K562 (cell line): ENCODE measurements around the gene FNDC1. TPM values are rescaled to one million over a fixed set of nuclear protein-coding genes. Genes with fewer than 3 reads are reported as not detected.

Experiments used
- ATAC-seq: fragments of 200-7000 bp; cut with Tn5 transposase; 3 replicates; pipeline ENCODE4 v1.9.1; 2020; ENCODE audit warnings: moderate library complexity
- BruUV-seq: library from RNA; stranded (reverse); fragments of 400-500 nt; replicated peaks from 2 replicates; lab custom pipeline; 2021; lab: Mats Ljungman, UMichigan
- CTCF ChIA-PET: fragments of 300-600 bp; formaldehyde crosslinking; extraction: SDS; loops from one replicate; lab custom pipeline; 2021; ENCODE audit warnings: low intra/inter-chr PET ratio; lab: Yijun Ruan, JAX
- POLR2A ChIA-PET: fragments of 300-600, 350-650 bp; sonication (Branson Sonifier 250); formaldehyde crosslinking; extraction: SDS; loops from one replicate; lab custom pipeline; 2021; ENCODE audit warnings: antibody characterized with exemption, inconsistent platforms; lab: Yijun Ruan, JAX
- DNase-seq, 4 experiments: peaks; one replicate each; pipeline versions ENCODE4 v3.0.0 to v3.0.0-alpha.2; 2011 to 2018; ENCODE audit warnings: low spot score in 3 of 4, mixed read lengths in 3 of 4; ENCODE audit errors: extremely low read depth in 1 of 4
- FAIRE-seq: peaks from 2 replicates; lab custom pipeline; 2011; peaks lifted over from hg19 to GRCh38; lab: Jason Lieb, UNC
- H2AFZ ChIP-seq: 2 replicates; pipeline ENCODE4 v1.6.0; 2011; ENCODE audit warnings: low read depth, low read length, control low read depth, inconsistent platforms
- H3K27ac ChIP-seq: fragments of 200-600 bp; 3 replicates; pipeline ENCODE4 v1.8.0; 2011; ENCODE audit warnings: low read depth, mild to moderate bottlenecking, control low read depth, inconsistent platforms, low read length, moderate library complexity, mixed read lengths; ENCODE audit errors: extremely low read depth
- H3K27me3 ChIP-seq, 2 experiments: fragments of 300-600 bp in 1 of 2; 2 replicates in 1 of 2; 3 replicates in 1 of 2; pipeline versions ENCODE4 v1.6.0 to v1.8.0; 2011; ENCODE audit warnings: inconsistent platforms in 2 of 2, low read length in 2 of 2, mild to moderate bottlenecking in 1 of 2, mixed read lengths in 1 of 2, moderate library complexity in 1 of 2; ENCODE audit not compliant: control insufficient read depth in 2 of 2, insufficient read depth in 2 of 2
- H3K36me3 ChIP-seq: fragments of 300-600 bp; 3 replicates; pipeline ENCODE4 v1.8.0; 2011; ENCODE audit warnings: mild to moderate bottlenecking, low read length, inconsistent platforms; ENCODE audit not compliant: control insufficient read depth, insufficient read depth
- H3K4me1 ChIP-seq, 2 experiments: fragments of 200-600 bp in 1 of 2; replicated peaks in 1 of 2; 2 replicates in 1 of 2; 3 replicates in 1 of 2; pipeline versions ENCODE4 v1.5.1 to v1.8.0; 2011; ENCODE audit warnings: inconsistent platforms in 2 of 2, low read length in 2 of 2, mild to moderate bottlenecking in 1 of 2, mixed read lengths in 1 of 2, moderate library complexity in 1 of 2; ENCODE audit not compliant: control insufficient read depth in 2 of 2, insufficient read depth in 2 of 2
- H3K4me2 ChIP-seq: 2 replicates; pipeline ENCODE4 v1.6.1; 2011; ENCODE audit warnings: low read length, control low read depth, inconsistent platforms, mixed read lengths; ENCODE audit not compliant: insufficient read depth
- H3K4me3 ChIP-seq: fragments of 200-600 bp; sonication (generic), shearing (Covaris generic); 2 replicates; pipeline ENCODE4 v1.5.1; 2016; ENCODE audit warnings: control low read depth, inconsistent platforms
- H3K79me2 ChIP-seq: fragments of 200-600 bp; 3 replicates; pipeline ENCODE4 v1.8.0; 2011; ENCODE audit warnings: low read length, inconsistent platforms; ENCODE audit not compliant: control insufficient read depth, insufficient read depth
- H3K9ac ChIP-seq, 2 experiments: 2 replicates each; pipeline versions ENCODE4 v1.6.0 to v1.6.1; 2011; ENCODE audit warnings: low read depth in 2 of 2, low read length in 2 of 2, control low read depth in 1 of 2, inconsistent platforms in 1 of 2, mild to moderate bottlenecking in 1 of 2, mixed read lengths in 1 of 2; ENCODE audit not compliant: insufficient read depth in 1 of 2
- H3K9me1 ChIP-seq: one replicate; pipeline ENCODE4 v1.6.0; 2011; ENCODE audit warnings: inconsistent platforms, mild to moderate bottlenecking, low read length, moderate library complexity; ENCODE audit not compliant: control insufficient read depth, insufficient read depth
- H3K9me3 ChIP-seq: replicated peaks from 2 replicates; pipeline ENCODE4 v1.5.1; 2011; ENCODE audit warnings: low read depth, low read length, inconsistent platforms; ENCODE audit not compliant: control insufficient read depth, insufficient read depth
- H4K20me1 ChIP-seq: replicated peaks from 2 replicates; pipeline ENCODE4 v1.6.1; 2011; ENCODE audit warnings: low read length, inconsistent platforms, mixed read lengths; ENCODE audit not compliant: control insufficient read depth, insufficient read depth
- EP400 ChIP-seq: fragments of 450-650 bp; IDR thresholded peaks from 2 replicates; pipeline ENCODE4 v1.6.1; 2017; ENCODE audit warnings: antibody characterized with exemption, mild to moderate bottlenecking, moderate library complexity
- MECOM ChIP-seq: fragments of 250-450 bp; sonication (Bioruptor Pico); IDR thresholded peaks from 2 replicates; pipeline ENCODE4 v1.8.0; 2022; ENCODE audit warnings: inconsistent platforms
- SIRT6 ChIP-seq: IDR thresholded peaks from one replicate; pipeline ENCODE4 v1.6.1; 2012; ENCODE audit warnings: low read depth, mild to moderate bottlenecking, control low read depth, inconsistent platforms, low read length, moderate library complexity
- ZNF431 ChIP-seq: sonication (generic); formaldehyde crosslinking; IDR thresholded peaks from 2 replicates; pipeline ENCODE4 v1.8.0; 2022; ENCODE audit warnings: mild to moderate bottlenecking, missing genetic modification reagents
- ZNF584 ChIP-seq: fragments of 200-800 bp; sonication (Bioruptor generic); IDR thresholded peaks from 2 replicates; pipeline ENCODE4 v1.6.1; 2016; ENCODE audit warnings: low read depth, mild to moderate bottlenecking, missing genetic modification characterization, missing compliant biosample characterization
- WGBS: fragments of 100-300 bp; shearing (Covaris generic); methylation state at CpG from one replicate; pipeline ENCODE4 v1.1.6; 2016; ENCODE audit warnings: low coverage, mixed read lengths; ENCODE audit not compliant: insufficient coverage; ENCODE audit errors: missing lambda C conversion rate; 5-methylcytosine and 5-hydroxymethylcytosine counted together
- in situ Hi-C: fragments of 300-500 bp; cut with MboI; formaldehyde crosslinking; loops from 4 replicates; pipeline ENCODE4 v1.15.0; 2018; ENCODE audit warnings: inconsistent platforms, mixed read lengths
- intact Hi-C: fragments of 100-400 bp; cut with micrococcal nuclease; formaldehyde crosslinking; loops from 2 replicates; pipeline ENCODE4 v1.14.2; 2022
- polyA plus RNA-seq, 8 experiments: library from polyadenylated mRNA; depleted of rRNA in 4 of 8; stranded (reverse) in 5 of 8; unstranded in 3 of 8; fragments of >200 nt; fragmentation: Nextera tagmentation in 2 of 8; fragmentation: Illumina TruSeq in 1 of 8; extraction: Ambion mirVana in 2 of 8; extraction: Trizol in 1 of 8; gene quantifications; 2 replicates each; pipeline versions ENCODE4 v1.2.1 to v1.2.3, GENCODE V29; 2011 to 2014; ENCODE audit warnings: inconsistent platforms in 1 of 8, missing spikeins in 1 of 8
- total RNA-seq, 7 experiments: library from RNA; depleted of rRNA in 6 of 7; stranded (reverse); fragments of >200 nt in 6 of 7; fragmentation: Illumina TruSeq in 2 of 7; extraction: Trizol in 2 of 7; gene quantifications; 2 replicates each; pipeline versions ENCODE4 v1.2.1 to v1.2.3, GENCODE V29; 2011 to 2021; ENCODE audit warnings: low replicate concordance in 1 of 7
- TF ChIP-seq, protein P1 (sequence below): fragments of 450-650 bp; IDR thresholded peaks from 2 replicates; pipeline ENCODE4 v1.6.1; 2016; ENCODE audit warnings: missing biosample characterization, missing genetic modification characterization
- TF ChIP-seq, protein P2 (sequence below): fragments of 450-650 bp; formaldehyde crosslinking; IDR thresholded peaks from 2 replicates; pipeline ENCODE4 v1.4.0; 2020; ENCODE audit warnings: mild to moderate bottlenecking, mixed read lengths
- TF ChIP-seq, protein P3 (sequence below): fragments of 250-450 bp; sonication (Bioruptor Pico); IDR thresholded peaks from 2 replicates; pipeline ENCODE4 v1.4.0; 2020
- TF ChIP-seq, protein P4 (sequence below): fragments of 250-450 bp; sonication (Bioruptor Pico); IDR thresholded peaks from 2 replicates; pipeline ENCODE4 v1.8.0; 2021; ENCODE audit warnings: mild to moderate bottlenecking, moderate library complexity

Gene FNDC1
- total and polyA plus RNA-seq, 9 of the 15 experiments (the other 6 are each of a cell fraction or from before 2014, with no cell fraction given), result not detected

DNA sequence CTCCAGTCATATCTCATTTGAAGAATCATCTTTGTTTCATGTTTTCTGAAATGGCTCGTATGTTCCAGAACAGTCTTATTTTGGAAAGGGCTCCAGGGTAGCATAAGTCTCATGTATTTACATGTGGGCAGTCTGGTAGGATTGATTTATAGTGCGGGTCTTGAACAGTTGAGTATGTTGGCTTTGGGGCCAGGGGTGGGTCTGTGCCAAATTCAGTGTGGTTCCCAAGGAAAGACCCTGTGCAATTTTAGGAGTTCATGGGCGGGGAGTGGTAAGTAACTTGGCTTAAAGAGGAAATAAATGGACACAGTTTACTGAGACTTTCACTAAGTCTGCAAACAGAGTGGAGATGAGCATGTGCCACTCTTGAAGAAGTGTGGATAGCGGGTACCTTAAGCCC, 7.7 kb downstream of the FNDC1 start:
- no peaks in the 10 kb centered on the region for H3K4me1 ChIP-seq
- 0% methylated on average over 4 of the region's 4 CpGs for WGBS
- H3K9me3 ChIP-seq, result no peaks in the 10 kb centered on the region
- H3K36me3 ChIP-seq, result no peaks in the 10 kb centered on the region
- no peak overlapping the region for H3K9ac ChIP-seq
- no peak for TF ChIP-seq MECOM (CRISPR knock-in tag)
- TF ChIP-seq, protein P1, sequence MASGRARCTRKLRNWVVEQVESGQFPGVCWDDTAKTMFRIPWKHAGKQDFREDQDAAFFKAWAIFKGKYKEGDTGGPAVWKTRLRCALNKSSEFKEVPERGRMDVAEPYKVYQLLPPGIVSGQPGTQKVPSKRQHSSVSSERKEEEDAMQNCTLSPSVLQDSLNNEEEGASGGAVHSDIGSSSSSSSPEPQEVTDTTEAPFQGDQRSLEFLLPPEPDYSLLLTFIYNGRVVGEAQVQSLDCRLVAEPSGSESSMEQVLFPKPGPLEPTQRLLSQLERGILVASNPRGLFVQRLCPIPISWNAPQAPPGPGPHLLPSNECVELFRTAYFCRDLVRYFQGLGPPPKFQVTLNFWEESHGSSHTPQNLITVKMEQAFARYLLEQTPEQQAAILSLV (tag), result no peak
- TF ChIP-seq, protein P2, sequence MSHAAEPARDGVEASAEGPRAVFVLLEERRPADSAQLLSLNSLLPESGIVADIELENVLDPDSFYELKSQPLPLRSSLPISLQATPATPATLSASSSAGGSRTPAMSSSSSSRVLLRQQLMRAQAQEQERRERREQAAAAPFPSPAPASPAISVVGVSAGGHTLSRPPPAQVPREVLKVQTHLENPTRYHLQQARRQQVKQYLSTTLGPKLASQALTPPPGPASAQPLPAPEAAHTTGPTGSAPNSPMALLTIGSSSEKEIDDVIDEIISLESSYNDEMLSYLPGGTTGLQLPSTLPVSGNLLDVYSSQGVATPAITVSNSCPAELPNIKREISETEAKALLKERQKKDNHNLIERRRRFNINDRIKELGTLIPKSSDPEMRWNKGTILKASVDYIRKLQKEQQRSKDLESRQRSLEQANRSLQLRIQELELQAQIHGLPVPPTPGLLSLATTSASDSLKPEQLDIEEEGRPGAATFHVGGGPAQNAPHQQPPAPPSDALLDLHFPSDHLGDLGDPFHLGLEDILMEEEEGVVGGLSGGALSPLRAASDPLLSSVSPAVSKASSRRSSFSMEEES, result no peak
- TF ChIP-seq ZNF431 (CRISPR knock-in tag), result no peak
- TF ChIP-seq SIRT6, result no peak
- no peak for TF ChIP-seq ZNF584
- TF ChIP-seq, protein P3, sequence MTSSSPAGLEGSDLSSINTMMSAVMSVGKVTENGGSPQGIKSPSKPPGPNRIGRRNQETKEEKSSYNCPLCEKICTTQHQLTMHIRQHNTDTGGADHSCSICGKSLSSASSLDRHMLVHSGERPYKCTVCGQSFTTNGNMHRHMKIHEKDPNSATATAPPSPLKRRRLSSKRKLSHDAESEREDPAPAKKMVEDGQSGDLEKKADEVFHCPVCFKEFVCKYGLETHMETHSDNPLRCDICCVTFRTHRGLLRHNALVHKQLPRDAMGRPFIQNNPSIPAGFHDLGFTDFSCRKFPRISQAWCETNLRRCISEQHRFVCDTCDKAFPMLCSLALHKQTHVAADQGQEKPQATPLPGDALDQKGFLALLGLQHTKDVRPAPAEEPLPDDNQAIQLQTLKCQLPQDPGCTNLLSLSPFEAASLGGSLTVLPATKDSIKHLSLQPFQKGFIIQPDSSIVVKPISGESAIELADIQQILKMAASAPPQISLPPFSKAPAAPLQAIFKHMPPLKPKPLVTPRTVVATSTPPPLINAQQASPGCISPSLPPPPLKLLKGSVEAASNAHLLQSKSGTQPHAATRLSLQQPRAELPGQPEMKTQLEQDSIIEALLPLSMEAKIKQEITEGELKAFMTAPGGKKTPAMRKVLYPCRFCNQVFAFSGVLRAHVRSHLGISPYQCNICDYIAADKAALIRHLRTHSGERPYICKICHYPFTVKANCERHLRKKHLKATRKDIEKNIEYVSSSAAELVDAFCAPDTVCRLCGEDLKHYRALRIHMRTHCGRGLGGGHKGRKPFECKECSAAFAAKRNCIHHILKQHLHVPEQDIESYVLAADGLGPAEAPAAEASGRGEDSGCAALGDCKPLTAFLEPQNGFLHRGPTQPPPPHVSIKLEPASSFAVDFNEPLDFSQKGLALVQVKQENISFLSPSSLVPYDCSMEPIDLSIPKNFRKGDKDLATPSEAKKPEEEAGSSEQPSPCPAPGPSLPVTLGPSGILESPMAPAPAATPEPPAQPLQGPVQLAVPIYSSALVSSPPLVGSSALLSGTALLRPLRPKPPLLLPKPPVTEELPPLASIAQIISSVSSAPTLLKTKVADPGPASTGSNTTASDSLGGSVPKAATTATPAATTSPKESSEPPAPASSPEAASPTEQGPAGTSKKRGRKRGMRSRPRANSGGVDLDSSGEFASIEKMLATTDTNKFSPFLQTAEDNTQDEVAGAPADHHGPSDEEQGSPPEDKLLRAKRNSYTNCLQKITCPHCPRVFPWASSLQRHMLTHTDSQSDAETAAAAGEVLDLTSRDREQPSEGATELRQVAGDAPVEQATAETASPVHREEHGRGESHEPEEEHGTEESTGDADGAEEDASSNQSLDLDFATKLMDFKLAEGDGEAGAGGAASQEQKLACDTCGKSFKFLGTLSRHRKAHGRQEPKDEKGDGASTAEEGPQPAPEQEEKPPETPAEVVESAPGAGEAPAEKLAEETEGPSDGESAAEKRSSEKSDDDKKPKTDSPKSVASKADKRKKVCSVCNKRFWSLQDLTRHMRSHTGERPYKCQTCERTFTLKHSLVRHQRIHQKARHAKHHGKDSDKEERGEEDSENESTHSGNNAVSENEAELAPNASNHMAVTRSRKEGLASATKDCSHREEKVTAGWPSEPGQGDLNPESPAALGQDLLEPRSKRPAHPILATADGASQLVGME, result no peak
- TF ChIP-seq, protein P4, sequence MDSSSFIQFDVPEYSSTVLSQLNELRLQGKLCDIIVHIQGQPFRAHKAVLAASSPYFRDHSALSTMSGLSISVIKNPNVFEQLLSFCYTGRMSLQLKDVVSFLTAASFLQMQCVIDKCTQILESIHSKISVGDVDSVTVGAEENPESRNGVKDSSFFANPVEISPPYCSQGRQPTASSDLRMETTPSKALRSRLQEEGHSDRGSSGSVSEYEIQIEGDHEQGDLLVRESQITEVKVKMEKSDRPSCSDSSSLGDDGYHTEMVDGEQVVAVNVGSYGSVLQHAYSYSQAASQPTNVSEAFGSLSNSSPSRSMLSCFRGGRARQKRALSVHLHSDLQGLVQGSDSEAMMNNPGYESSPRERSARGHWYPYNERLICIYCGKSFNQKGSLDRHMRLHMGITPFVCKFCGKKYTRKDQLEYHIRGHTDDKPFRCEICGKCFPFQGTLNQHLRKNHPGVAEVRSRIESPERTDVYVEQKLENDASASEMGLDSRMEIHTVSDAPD (CRISPR knock-in tag), result no peak
- TF ChIP-seq EP400, result no peak
- H2AFZ ChIP-seq, result no peak overlapping the region
- no peaks in the 10 kb centered on the region for H3K79me2 ChIP-seq
- H3K4me3 ChIP-seq, result no peak overlapping the region
- ATAC-seq (no peak), FAIRE-seq (no peak), DNase-seq (no peak)
- ChIA-PET POLR2A (no interaction called here), CTCF (no interaction called here)
- in situ Hi-C loops, result no loop called here
- H3K9me1 ChIP-seq, result no peaks in the 10 kb centered on the region
- no peak overlapping the region for H3K27ac ChIP-seq
- no peaks in the 10 kb centered on the region for H4K20me1 ChIP-seq
- no TSS peak for BruUV-seq
- intact Hi-C loops, result no loop called here
- H3K27me3 ChIP-seq, result peaks cover 22 to 44% of the 10 kb centered on the region in 2 experiments
- H3K4me2 ChIP-seq, result no peak overlapping the region
